H1 (cell line): Measurements from ENCODE around the gene GLRX.

Source experiments
- EZH2 ChIP-seq: fragments of 200-600 bp; sonication (generic); IDR thresholded peaks from 2 replicates; pipeline ENCODE4 v1.7.1; 2012; ENCODE audit warnings: low read depth, mild to moderate bottlenecking, moderate library complexity, low read length, inconsistent platforms; ENCODE audit not compliant: severe bottlenecking
- JUND ChIP-seq: IDR thresholded peaks from 2 replicates; pipeline ENCODE4 v1.6.1; 2011; ENCODE audit warnings: mild to moderate bottlenecking, improper control_type of control experiment, low read length
- POLR2AphosphoS5 ChIP-seq: IDR thresholded peaks from 2 replicates; pipeline ENCODE4 v1.6.1; 2011; ENCODE audit warnings: low read depth, low read length
- TAF7 ChIP-seq: optimal IDR thresholded peaks from 2 replicates; pipeline ENCODE3; 2011; ENCODE audit warnings: low read depth, mild to moderate bottlenecking, inconsistent platforms, low read length, moderate library complexity, borderline replicate concordance
- TF ChIP-seq, protein P1 (sequence below): IDR thresholded peaks from 2 replicates; pipeline ENCODE4 v1.6.1; 2012; ENCODE audit warnings: low read length, inconsistent platforms

GRCh38 chr5:95800553-95800952, 22.0 kb downstream of the GLRX start:
- TF ChIP-seq JUND = no peak
- no peak for TF ChIP-seq TAF7
- no peak for TF ChIP-seq POLR2AphosphoS5
- TF ChIP-seq, protein P1, sequence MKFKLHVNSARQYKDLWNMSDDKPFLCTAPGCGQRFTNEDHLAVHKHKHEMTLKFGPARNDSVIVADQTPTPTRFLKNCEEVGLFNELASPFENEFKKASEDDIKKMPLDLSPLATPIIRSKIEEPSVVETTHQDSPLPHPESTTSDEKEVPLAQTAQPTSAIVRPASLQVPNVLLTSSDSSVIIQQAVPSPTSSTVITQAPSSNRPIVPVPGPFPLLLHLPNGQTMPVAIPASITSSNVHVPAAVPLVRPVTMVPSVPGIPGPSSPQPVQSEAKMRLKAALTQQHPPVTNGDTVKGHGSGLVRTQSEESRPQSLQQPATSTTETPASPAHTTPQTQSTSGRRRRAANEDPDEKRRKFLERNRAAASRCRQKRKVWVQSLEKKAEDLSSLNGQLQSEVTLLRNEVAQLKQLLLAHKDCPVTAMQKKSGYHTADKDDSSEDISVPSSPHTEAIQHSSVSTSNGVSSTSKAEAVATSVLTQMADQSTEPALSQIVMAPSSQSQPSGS = no peak
- TF ChIP-seq EZH2 = no peak
